Prostate gland (tissue), 2 donors: Measurements from ENCODE around the gene TNK2. TPM values are rescaled to one million over a fixed set of nuclear protein-coding genes. Genes with fewer than 3 reads are reported as not detected.
"Not testable (repeated sequence)": the region's sequence is repeated elsewhere in the genome, so short reads cannot be mapped to it uniquely, and the experiment has no call there.

Source experiments
- DNase-seq: peaks from one replicate; pipeline ENCODE4 v3.0.0-alpha.2; 2019; ENCODE audit warnings: low spot score
- H3K27ac ChIP-seq, 2 donors: fragments of 200-600 bp; sonication (generic); 2 replicates each; pipeline ENCODE4 v1.5.1; 2017 to 2019
- H3K27me3 ChIP-seq: fragments of 200-600 bp; sonication (generic); replicated peaks from 2 replicates; pipeline ENCODE4 v1.5.1; 2019; ENCODE audit not compliant: insufficient read depth
- H3K36me3 ChIP-seq, 2 donors: fragments of 200-600 bp; sonication (generic); 1 replicate in 1 of 2; 2 replicates in 1 of 2; pipeline versions ENCODE4 v1.5.1 to v1.8.1; 2017 to 2019
- H3K4me1 ChIP-seq: fragments of 200-600 bp; sonication (generic); replicated peaks from 2 replicates; pipeline ENCODE4 v1.5.1; 2019
- H3K4me3 ChIP-seq, 2 donors: fragments of 200-600 bp; sonication (generic); 2 replicates each; pipeline ENCODE4 v1.5.1; 2017 to 2019
- H3K9me3 ChIP-seq: fragments of 200-600 bp; sonication (generic); 2 replicates; pipeline ENCODE4 v1.5.1; 2017
- CTCF ChIP-seq, 4 experiments: fragments of 200-600 bp in 2 of 4; fragments of 450-650 bp in 2 of 4; sonication (generic) in 2 of 4; IDR thresholded peaks; 1 replicate in 3 of 4; 2 replicates in 1 of 4; pipeline ENCODE4 v1.5.1; 2016 to 2019; ENCODE audit warnings: antibody characterized with exemption in 4 of 4, mild to moderate bottlenecking in 2 of 4, moderate library complexity in 2 of 4
- POLR2A ChIP-seq: fragments of 450-650 bp; IDR thresholded peaks from one replicate; pipeline ENCODE4 v1.6.1; 2016; ENCODE audit warnings: antibody characterized with exemption, mild to moderate bottlenecking
- POLR2AphosphoS5 ChIP-seq: sonication (generic); formaldehyde crosslinking; IDR thresholded peaks from one replicate; pipeline ENCODE4 v1.6.1; 2017; ENCODE audit warnings: antibody characterized with exemption
- WGBS: methylation state at CpG from one replicate; pipeline ENCODE4 v1.1.5; 2018; 5-methylcytosine and 5-hydroxymethylcytosine counted together
- intact Hi-C: fragments of 100-400 bp; cut with DNase I; formaldehyde crosslinking; loops from one replicate; pipeline ENCODE4 v1.14.2; 2022
- total RNA-seq, 2 donors: library from RNA; depleted of rRNA; stranded (reverse); fragments of >200 nt; gene quantifications; one replicate each; pipeline ENCODE4 v1.1.0, GENCODE V29; 2016

Gene TNK2
- 100 to 1,000 TPM in 1 of 2 donors, 10 to 100 TPM in 1; 34.9 to 100 TPM for total RNA-seq

GRCh38 chr3:195907934-195908693 is at the start of gene TNK2:
TNK2 (minus strand) TSS chr3:195908551; CDS start chr3:195888588, 19,963 bp downstream.
- intact Hi-C loops = no loop called here
- Histone ChIP-seq H3K4me1 (peaks cover 22% of the 10 kb centered on the region), H3K4me3 (peak within 1 kb of the TSS; percentile 72 to 80), H3K36me3 (no peaks in the 10 kb centered on the region), H3K27me3 (no peaks in the 10 kb centered on the region), H3K27ac (peak within 1 kb of the TSS; percentile 70 to 83), H3K9me3 (no peaks in the 10 kb centered on the region)
- no peak for TF ChIP-seq POLR2A
- TF ChIP-seq CTCF (IDR thresholded peaks at IDR 0.05) = no peak
- no peak for TF ChIP-seq POLR2AphosphoS5
- 3% methylated on average over 24 of the region's 35 CpGs for WGBS
- peak; percentile 77 for DNase-seq

GRCh38 chr3:195956577-195956976 is 48.2 kb upstream of the TNK2 start:
- no peak overlapping the region for H3K4me3 ChIP-seq
- H3K27me3 ChIP-seq = no peaks in the 10 kb centered on the region
- no peaks in the 10 kb centered on the region for H3K4me1 ChIP-seq
- 88% methylated on average over 7 of the region's 7 CpGs for WGBS
- intact Hi-C loops = no loop called here
- H3K9me3 ChIP-seq = no peaks in the 10 kb centered on the region
- H3K27ac ChIP-seq = no peak overlapping the region
- no peaks in the 10 kb centered on the region for H3K36me3 ChIP-seq
- no peak for TF ChIP-seq POLR2A
- no peak for TF ChIP-seq CTCF (IDR thresholded peaks at IDR 0.05)
- TF ChIP-seq POLR2AphosphoS5 = no peak
- no peak for DNase-seq

GRCh38 chr3:195955416-195955841 is 47.1 kb upstream of the TNK2 start:
- 15% methylated on average over 20 of the region's 20 CpGs for WGBS
- intact Hi-C loops, H3K4me3 ChIP-seq, H3K9me3 ChIP-seq, H3K4me1 ChIP-seq, H3K27ac ChIP-seq, H3K36me3 ChIP-seq, DNase-seq, H3K27me3 ChIP-seq: not testable (repeated sequence)

GRCh38 chr3:195954752-195955119 is 46.4 kb upstream of the TNK2 start:
- 0% methylated on average over 12 of the region's 27 CpGs for WGBS
- intact Hi-C loops, H3K9me3 ChIP-seq, H3K27me3 ChIP-seq, H3K4me1 ChIP-seq, DNase-seq, H3K36me3 ChIP-seq: not testable (repeated sequence)
- Histone ChIP-seq H3K4me3 (peak overlapping the region; percentile 37 to 40), H3K27ac (peak overlapping the region; percentile 56 to 57)

- H3K9me3 ChIP-seq, H3K27me3 ChIP-seq, intact Hi-C loops, H3K36me3 ChIP-seq, H3K4me1 ChIP-seq: not testable (repeated sequence)
- Histone ChIP-seq H3K27ac (peak overlapping the region; percentile 56 to 57), H3K4me3 (peak overlapping the region; percentile 37 to 40)
- TF ChIP-seq POLR2AphosphoS5 (peak; percentile 61), POLR2A (peak; percentile 40)
- 0% methylated on average over 22 of the region's 84 CpGs for WGBS
- DNase-seq = peak; percentile 75
Measured at GRCh38 chr3:195954052-195954751, 45.9 kb upstream of the TNK2 start.

GRCh38 chr3:195952590-195952989 is 44.2 kb upstream of the TNK2 start:
- H3K27ac ChIP-seq, H3K9me3 ChIP-seq, H3K36me3 ChIP-seq, H3K27me3 ChIP-seq, H3K4me3 ChIP-seq, intact Hi-C loops, H3K4me1 ChIP-seq, DNase-seq: not testable (repeated sequence)
- 51% methylated on average over 8 of the region's 10 CpGs for WGBS

GRCh38 chr3:195951443-195952177 is 43.3 kb upstream of the TNK2 start:
- WGBS = 70% methylated on average over 9 of the region's 9 CpGs
- H3K36me3 ChIP-seq, H3K4me3 ChIP-seq, H3K4me1 ChIP-seq, DNase-seq, H3K27me3 ChIP-seq, H3K27ac ChIP-seq, intact Hi-C loops, H3K9me3 ChIP-seq: not testable (repeated sequence)

GRCh38 chr3:195950731-195951130 is 42.4 kb upstream of the TNK2 start:
- intact Hi-C loops, H3K4me3 ChIP-seq, H3K27ac ChIP-seq, H3K4me1 ChIP-seq, DNase-seq, H3K9me3 ChIP-seq, H3K36me3 ChIP-seq, H3K27me3 ChIP-seq: not testable (repeated sequence)
- 88% methylated on average over 12 of the region's 13 CpGs for WGBS

GRCh38 chr3:195950164-195950563 is 41.8 kb upstream of the TNK2 start:
- WGBS = 80% methylated on average over 4 of the region's 4 CpGs
- H3K4me3 ChIP-seq = not testable (repeated sequence)

More at GRCh38 chr3:195950164-195950563, 41.8 kb upstream of the TNK2 start:
- H3K27me3 ChIP-seq, intact Hi-C loops, H3K36me3 ChIP-seq, H3K9me3 ChIP-seq, H3K27ac ChIP-seq, H3K4me1 ChIP-seq, DNase-seq: not testable (repeated sequence)
